Stimulated activated naive CD8-positive, alpha-beta T cell treated with anti-CD3 and anti-CD28 coated beads, Interleukin-15, Interleukin-2, amounts not matched to agents 100 ng/mL and 50 ng/mL, for 24 hours (primary cell): ENCODE results near the gene LYZ.
"Not testable (repeated sequence)": the region's sequence is repeated elsewhere in the genome, so short reads cannot be mapped to it uniquely, and the experiment has no call there.

Experiments used
- H3K27ac Mint-ChIP-seq: one replicate; pipeline ENCODE4 v1.8.0; 2021; ENCODE audit warnings: mild to moderate bottlenecking, mixed read lengths
- H3K27me3 Mint-ChIP-seq: one replicate; pipeline ENCODE4 v1.8.0; 2021; ENCODE audit warnings: mixed read lengths
- H3K36me3 Mint-ChIP-seq: one replicate; pipeline ENCODE4 v1.8.0; 2021; ENCODE audit warnings: low read depth, mixed read lengths
- H3K4me1 Mint-ChIP-seq: one replicate; pipeline ENCODE4 v1.8.0; 2021; ENCODE audit warnings: low read depth, mixed read lengths
- H3K4me3 Mint-ChIP-seq: one replicate; pipeline ENCODE4 v1.8.0; 2021; ENCODE audit warnings: mild to moderate bottlenecking, mixed read lengths
- H3K9me3 Mint-ChIP-seq: one replicate; pipeline ENCODE4 v1.8.0; 2021; ENCODE audit warnings: mixed read lengths

Gene LYZ

GRCh38 chr12:69348162-69348938, at the start of gene LYZ:
TSS of gene LYZ (plus strand) at chr12:69348381. CDS start at chr12:69348409, 28 bp downstream.
- Mint-ChIP-seq H3K4me3 (no peak within 1 kb of the TSS), H3K27me3 (no peaks in the 10 kb centered on the region), H3K27ac (no peak within 1 kb of the TSS), H3K36me3 (no peaks in the 10 kb centered on the region), H3K9me3 (no peaks in the 10 kb centered on the region), H3K4me1 (peaks cover 5% of the 10 kb centered on the region)

- peaks cover 5% of the 10 kb centered on the region for H3K9me3 Mint-ChIP-seq
- H3K36me3 Mint-ChIP-seq: no peaks in the 10 kb centered on the region
Observed at GRCh38 chr12:69298947-69299346, 49.2 kb upstream of the LYZ start.

GRCh38 chr12:69304284-69304683, 43.9 kb upstream of the LYZ start:
- no peak overlapping the region for H3K4me3 Mint-ChIP-seq
- no peak overlapping the region for H3K27ac Mint-ChIP-seq
- H3K9me3 Mint-ChIP-seq: peaks cover 15% of the 10 kb centered on the region
- peaks cover 4% of the 10 kb centered on the region for H3K36me3 Mint-ChIP-seq
- H3K27me3 Mint-ChIP-seq: peaks cover 2% of the 10 kb centered on the region
- H3K4me1 Mint-ChIP-seq: no peaks in the 10 kb centered on the region

More at GRCh38 chr12:69298947-69299346, 49.2 kb upstream of the LYZ start:
- H3K4me1 Mint-ChIP-seq: no peaks in the 10 kb centered on the region
- no peak overlapping the region for H3K27ac Mint-ChIP-seq
- no peak overlapping the region for H3K4me3 Mint-ChIP-seq
- H3K27me3 Mint-ChIP-seq: peaks cover 7% of the 10 kb centered on the region

GRCh38 chr12:69309461-69309860, 38.7 kb upstream of the LYZ start:
- Mint-ChIP-seq H3K4me1 (no peaks in the 10 kb centered on the region), H3K9me3 (peaks cover 12% of the 10 kb centered on the region), H3K27ac (no peak overlapping the region), H3K36me3 (peaks cover under 1% of the 10 kb centered on the region), H3K4me3 (no peak overlapping the region), H3K27me3 (peaks cover under 1% of the 10 kb centered on the region)

GRCh38 chr12:69313209-69313608, 35.0 kb upstream of the LYZ start:
- Mint-ChIP-seq H3K4me1 (no peaks in the 10 kb centered on the region), H3K27ac (no peak overlapping the region), H3K9me3 (peaks cover 12% of the 10 kb centered on the region), H3K36me3 (no peaks in the 10 kb centered on the region), H3K27me3 (no peaks in the 10 kb centered on the region), H3K4me3 (no peak overlapping the region)

GRCh38 chr12:69316784-69317183, 31.4 kb upstream of the LYZ start:
- peaks cover 13% of the 10 kb centered on the region for H3K9me3 Mint-ChIP-seq
- H3K4me1 Mint-ChIP-seq, H3K27ac Mint-ChIP-seq, H3K4me3 Mint-ChIP-seq, H3K36me3 Mint-ChIP-seq, H3K27me3 Mint-ChIP-seq: not testable (repeated sequence)

- H3K4me1 Mint-ChIP-seq, H3K4me3 Mint-ChIP-seq, H3K36me3 Mint-ChIP-seq, H3K27ac Mint-ChIP-seq, H3K27me3 Mint-ChIP-seq: not testable (repeated sequence)
- peaks cover 13% of the 10 kb centered on the region for H3K9me3 Mint-ChIP-seq
Observed at GRCh38 chr12:69317233-69317632, 30.9 kb upstream of the LYZ start.

- peaks cover 13% of the 10 kb centered on the region for H3K9me3 Mint-ChIP-seq
- H3K4me3 Mint-ChIP-seq: no peak overlapping the region
- peaks cover 9% of the 10 kb centered on the region for H3K27me3 Mint-ChIP-seq
- H3K4me1 Mint-ChIP-seq: no peaks in the 10 kb centered on the region
- no peak overlapping the region for H3K27ac Mint-ChIP-seq
- H3K36me3 Mint-ChIP-seq: no peaks in the 10 kb centered on the region
Observed at GRCh38 chr12:69318225-69318624, 30.0 kb upstream of the LYZ start.

- H3K9me3 Mint-ChIP-seq: peaks cover 7% of the 10 kb centered on the region
- H3K27me3 Mint-ChIP-seq: peaks cover 9% of the 10 kb centered on the region
- no peak overlapping the region for H3K27ac Mint-ChIP-seq
- no peak overlapping the region for H3K4me3 Mint-ChIP-seq
- H3K4me1 Mint-ChIP-seq: peaks cover 9% of the 10 kb centered on the region
- H3K36me3 Mint-ChIP-seq: no peaks in the 10 kb centered on the region
Observed at GRCh38 chr12:69321351-69321750, 26.8 kb upstream of the LYZ start.

- Mint-ChIP-seq H3K27ac (no peak overlapping the region), H3K4me1 (peaks cover 28% of the 10 kb centered on the region), H3K9me3 (no peaks in the 10 kb centered on the region), H3K36me3 (no peaks in the 10 kb centered on the region), H3K27me3 (peaks cover 9% of the 10 kb centered on the region), H3K4me3 (no peak overlapping the region)
Observed at GRCh38 chr12:69324797-69325466, 23.2 kb upstream of the LYZ start.

GRCh38 chr12:69328426-69328825, 19.8 kb upstream of the LYZ start:
- no peaks in the 10 kb centered on the region for H3K36me3 Mint-ChIP-seq
- H3K4me1 Mint-ChIP-seq: peaks cover 52% of the 10 kb centered on the region
- no peak overlapping the region for H3K4me3 Mint-ChIP-seq
- H3K27ac Mint-ChIP-seq: peak overlapping the region; percentile 36
- no peaks in the 10 kb centered on the region for H3K9me3 Mint-ChIP-seq
- no peaks in the 10 kb centered on the region for H3K27me3 Mint-ChIP-seq

- Mint-ChIP-seq H3K4me1 (peaks cover 57% of the 10 kb centered on the region), H3K4me3 (peak overlapping the region; percentile 86), H3K27ac (peak overlapping the region; percentile 86), H3K36me3 (no peaks in the 10 kb centered on the region), H3K9me3 (no peaks in the 10 kb centered on the region), H3K27me3 (no peaks in the 10 kb centered on the region)
Observed at GRCh38 chr12:69329669-69330428, 18.3 kb upstream of the LYZ start.

GRCh38 chr12:69330475-69331473, 17.4 kb upstream of the LYZ start:
- peaks cover 50% of the 10 kb centered on the region for H3K4me1 Mint-ChIP-seq

GRCh38 chr12:69331519-69331908, 16.7 kb upstream of the LYZ start:
- H3K36me3 Mint-ChIP-seq: no peaks in the 10 kb centered on the region
- H3K27ac Mint-ChIP-seq: peak overlapping the region; percentile 86
- H3K4me3 Mint-ChIP-seq: peak overlapping the region; percentile 86
- no peaks in the 10 kb centered on the region for H3K9me3 Mint-ChIP-seq
- no peaks in the 10 kb centered on the region for H3K27me3 Mint-ChIP-seq
- peaks cover 50% of the 10 kb centered on the region for H3K4me1 Mint-ChIP-seq

More at GRCh38 chr12:69330475-69331473, 17.4 kb upstream of the LYZ start:
- Mint-ChIP-seq H3K27me3 (no peaks in the 10 kb centered on the region), H3K36me3 (no peaks in the 10 kb centered on the region), H3K27ac (peak overlapping the region; percentile 86), H3K9me3 (no peaks in the 10 kb centered on the region), H3K4me3 (peak overlapping the region; percentile 86)
